ENCODE results near the gene ADIRF.
"Not testable (repeated sequence)": the region's sequence is repeated elsewhere in the genome, so short reads cannot be mapped to it uniquely, and the experiment has no call there.

ADIRF gene

GRCh38 chr10:86981020-86981419 lies 12.7 kb downstream of the ADIRF start:
- DNase-seq, result not testable (repeated sequence)

- no peak for DNase-seq
Observed at GRCh38 chr10:86981716-86982115, 13.4 kb downstream of the ADIRF start.

DNA sequence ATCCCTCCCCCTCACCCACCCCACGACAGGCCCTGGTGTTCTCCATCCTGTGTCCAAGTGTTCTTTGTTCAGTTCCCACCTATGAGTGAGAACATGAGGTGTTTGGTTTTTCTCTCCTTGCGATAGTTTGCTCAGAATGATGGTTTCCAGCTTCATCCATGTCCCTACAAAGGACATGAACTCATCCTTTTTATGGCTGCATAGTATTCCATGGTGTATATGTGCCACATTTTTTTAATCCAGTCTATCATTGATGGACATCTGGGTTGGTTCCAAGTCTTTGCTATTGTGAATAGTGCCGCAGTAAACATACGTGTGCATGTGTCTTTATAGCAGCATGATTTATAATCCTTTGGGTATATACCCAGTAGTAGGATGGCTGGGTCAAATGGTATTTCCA lies 16.2 kb downstream of the ADIRF start:
- not testable (repeated sequence) for DNase-seq

DNA sequence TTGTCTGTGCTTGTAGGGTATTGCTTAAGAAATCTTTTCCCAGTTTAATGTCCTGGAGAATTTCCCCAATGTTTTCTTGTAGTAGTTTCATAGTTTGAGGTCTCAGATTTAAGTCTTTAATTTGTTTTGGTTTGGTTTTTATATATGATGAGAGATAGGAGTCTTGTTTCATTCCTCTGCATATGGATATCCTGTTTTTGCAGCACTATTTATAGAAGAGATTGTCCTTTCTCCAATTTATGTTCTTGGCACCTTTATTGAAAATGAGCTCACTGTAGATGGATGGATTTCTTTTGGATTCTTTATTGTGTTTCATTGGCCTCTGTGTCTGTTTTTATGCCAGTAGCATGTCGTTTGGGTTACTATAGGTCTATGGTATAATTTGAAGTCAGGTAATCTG lies 20.2 kb downstream of the ADIRF start:
- no peak for DNase-seq

DNA sequence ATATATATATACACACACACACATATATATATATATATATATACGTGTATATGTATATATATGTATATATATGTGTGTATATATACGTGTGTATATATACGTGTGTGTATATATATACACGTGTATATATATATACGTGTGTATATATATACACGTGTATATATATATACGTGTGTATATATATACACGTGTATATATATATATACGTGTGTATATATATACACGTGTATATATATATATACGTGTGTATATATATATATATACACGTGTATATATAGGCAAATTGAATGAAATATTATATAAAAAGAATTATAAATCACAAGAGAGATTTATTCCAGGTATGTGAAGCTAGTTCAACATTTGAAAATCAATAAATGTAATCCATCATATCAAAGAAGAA lies 23.1 kb downstream of the ADIRF start:
- not testable (repeated sequence) for DNase-seq

- DNase-seq, result no peak
Observed at GRCh38 chr10:86992456-86992855, 24.2 kb downstream of the ADIRF start.

DNA sequence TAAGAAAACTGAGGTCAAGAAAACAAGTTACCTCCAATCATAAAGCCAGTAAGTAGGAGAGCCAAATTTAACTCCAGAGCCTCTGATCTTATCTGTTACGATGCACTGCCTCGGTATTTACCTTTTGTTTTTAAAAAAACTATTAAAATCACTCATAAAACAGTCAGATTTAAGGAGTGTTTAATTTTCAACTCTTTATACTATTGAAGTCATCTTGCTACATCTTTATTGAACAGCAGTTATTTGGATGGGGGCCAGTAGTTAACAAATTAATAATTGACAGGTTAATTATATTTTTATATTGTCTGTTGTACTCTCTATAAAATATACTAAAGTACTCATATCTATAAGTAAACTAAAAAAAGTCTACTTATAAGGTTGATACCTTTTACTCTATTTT lies 24.6 kb downstream of the ADIRF start:
- DNase-seq, result no peak

- not testable (repeated sequence) for DNase-seq
Observed at GRCh38 chr10:86999802-87000403, 31.6 kb downstream of the ADIRF start.

DNA sequence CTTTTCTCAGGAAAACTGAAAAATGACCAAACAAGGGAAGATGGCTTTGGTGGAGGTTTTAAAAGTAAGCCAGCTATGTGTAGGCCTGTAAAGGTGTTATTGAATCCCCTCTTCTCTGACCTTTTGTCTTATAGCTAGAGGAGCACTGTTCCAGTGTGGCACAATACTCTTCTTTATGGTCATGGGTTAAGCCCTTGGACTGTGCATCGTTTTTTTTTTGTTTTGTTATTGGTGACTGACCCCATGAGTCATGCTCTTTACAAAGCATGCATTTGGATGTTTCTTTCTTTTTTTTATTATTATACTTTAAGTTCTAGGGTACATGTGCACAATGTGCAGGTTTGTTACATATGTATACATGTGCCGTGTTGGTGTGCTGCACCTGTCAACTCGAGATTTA lies 32.2 kb downstream of the ADIRF start:
- DNase-seq, result no peak

DNA sequence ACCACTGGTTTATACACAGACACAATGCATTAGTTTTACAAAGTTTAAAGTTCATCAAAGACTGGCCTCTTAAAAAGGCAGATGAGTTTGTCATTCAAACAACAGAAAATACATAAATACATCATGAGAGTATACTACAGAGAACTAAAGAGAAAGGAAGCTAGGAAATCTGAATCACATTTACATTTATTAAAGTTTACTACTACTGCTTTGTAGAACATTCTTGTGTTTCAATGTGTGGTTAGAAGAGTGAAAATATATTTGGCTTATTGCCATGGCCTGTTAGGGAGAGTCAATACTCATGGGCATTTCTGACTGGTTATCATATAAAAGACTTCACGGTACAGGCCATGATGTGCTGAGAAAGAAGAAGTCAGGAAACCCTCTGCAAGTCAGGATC lies 38.8 kb downstream of the ADIRF start:
- not testable (repeated sequence) for DNase-seq

DNA sequence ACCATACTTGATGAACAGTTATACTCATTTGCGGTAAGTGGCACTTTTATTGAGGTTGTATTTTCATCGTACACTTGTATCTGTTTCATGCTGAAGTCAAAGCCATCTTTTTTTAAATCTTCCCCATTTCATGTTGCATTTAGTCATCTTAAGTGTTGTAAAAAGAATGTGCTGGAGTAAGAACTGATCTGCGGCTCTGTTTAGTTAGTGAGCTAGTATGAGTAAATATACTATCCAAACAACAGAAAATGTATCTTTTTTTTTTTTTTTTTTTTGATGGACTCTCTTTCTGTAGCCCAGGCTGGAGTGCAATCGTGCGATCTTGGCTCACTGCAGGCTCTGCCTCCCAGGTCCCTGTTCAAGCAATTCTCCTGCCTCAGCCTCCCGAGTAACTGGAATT lies 39.4 kb downstream of the ADIRF start:
- DNase-seq, result not testable (repeated sequence)

- DNase-seq, result not testable (repeated sequence)
Observed at GRCh38 chr10:87008303-87008702, 40.0 kb downstream of the ADIRF start.

DNA sequence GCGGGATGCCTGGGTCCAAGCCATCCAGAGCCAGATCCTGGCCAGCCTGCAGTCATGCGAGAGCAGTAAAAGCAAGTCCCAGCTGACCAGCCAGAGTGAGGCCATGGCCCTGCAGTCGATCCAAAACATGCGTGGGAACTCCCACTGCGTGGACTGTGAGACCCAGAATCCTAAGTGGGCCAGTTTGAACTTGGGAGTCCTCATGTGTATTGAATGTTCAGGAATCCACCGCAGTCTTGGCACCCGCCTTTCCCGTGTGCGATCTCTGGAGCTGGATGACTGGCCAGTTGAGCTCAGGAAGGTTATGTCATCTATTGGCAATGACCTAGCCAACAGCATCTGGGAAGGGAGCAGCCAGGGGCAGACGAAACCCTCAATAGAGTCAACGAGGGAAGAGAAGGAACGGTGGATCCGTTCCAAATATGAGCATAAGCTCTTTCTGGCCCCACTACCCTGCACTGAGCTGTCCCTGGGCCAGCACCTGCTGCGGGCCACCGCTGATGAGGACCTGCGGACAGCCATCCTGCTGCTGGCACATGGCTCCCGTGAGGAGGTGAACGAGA lies 40.9 kb downstream of the ADIRF start:
- not testable (repeated sequence) for DNase-seq

- DNase-seq, result not testable (repeated sequence)
Observed at GRCh38 chr10:87013528-87013927, 45.2 kb downstream of the ADIRF start.

DNA sequence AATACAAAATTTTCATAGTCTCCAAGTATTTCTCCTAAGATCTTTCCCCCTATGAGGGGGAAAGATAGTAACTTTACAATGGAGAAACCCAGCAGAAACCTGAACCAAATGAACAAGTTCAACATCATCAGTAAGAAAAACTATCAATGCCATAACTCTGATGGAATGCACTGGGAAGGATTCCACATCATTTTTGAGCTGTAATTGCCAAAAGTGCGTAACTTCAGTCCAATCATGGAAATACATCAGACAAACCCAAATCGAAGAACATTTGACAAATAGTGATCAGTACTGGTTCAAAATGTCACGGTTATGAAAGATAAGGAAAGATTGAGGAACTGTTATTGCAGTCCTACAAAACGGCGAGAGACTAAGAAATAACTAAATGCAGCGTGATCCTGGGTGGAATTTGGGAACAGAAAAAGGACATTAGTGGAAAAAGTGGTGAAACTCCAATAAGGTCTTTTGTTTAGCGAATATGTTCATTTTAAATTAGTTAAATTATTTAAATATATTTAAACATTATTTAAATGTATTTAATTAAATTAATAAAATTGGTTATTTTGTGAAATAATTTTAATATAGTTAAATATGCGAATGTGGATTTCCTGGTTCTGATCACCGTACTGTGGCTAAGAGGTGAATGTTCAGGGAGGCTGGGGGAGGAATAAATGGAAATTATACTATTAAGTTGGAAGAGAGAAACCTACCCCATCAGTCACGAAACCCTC lies 46.9 kb downstream of the ADIRF start:
- not testable (repeated sequence) for DNase-seq

DNA sequence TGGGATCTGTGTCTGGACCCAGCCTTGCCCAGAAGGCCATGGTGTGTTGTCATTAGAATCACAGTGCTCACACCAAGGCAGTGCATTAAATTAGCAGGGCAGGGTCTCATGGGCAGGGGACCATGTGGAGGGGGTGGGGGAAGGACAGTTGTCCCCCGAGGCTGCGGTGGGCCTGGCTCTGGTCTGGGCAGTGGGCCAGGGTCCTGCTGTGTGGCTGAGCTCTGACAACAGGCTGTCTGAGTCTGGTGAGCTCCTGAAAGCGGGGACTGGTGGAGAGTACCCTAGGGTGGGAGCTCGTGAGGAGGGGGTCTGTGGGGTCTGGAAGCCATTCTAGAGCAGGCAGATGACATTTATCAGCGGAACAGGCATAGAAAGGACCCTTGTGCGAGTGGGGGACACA lies 49.8 kb downstream of the ADIRF start:
- not testable (repeated sequence) for DNase-seq

GRCh38 chr10:87019066-87019465 lies 50.8 kb downstream of the ADIRF start:
- not testable (repeated sequence) for DNase-seq

DNA sequence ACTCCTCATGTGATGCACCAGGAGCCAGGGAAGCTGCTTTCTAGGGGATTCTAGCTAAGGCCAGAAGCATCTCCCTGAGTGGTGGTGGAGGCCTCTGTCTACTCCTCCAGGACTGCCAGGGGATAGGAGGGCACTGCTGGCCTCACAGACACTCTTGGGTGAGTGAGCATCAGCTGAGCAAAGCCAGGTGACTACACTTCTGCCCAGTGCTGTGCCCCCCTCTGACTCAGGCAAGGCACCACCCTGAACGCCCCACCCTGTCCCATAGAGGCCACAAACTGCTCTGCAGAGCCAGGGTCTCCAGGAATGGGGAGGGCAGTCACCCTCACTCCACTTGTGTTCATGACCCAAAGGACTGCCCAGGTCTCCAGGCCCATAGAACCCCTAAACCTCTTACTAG lies 51.2 kb downstream of the ADIRF start:
- DNase-seq, result not testable (repeated sequence)

DNA sequence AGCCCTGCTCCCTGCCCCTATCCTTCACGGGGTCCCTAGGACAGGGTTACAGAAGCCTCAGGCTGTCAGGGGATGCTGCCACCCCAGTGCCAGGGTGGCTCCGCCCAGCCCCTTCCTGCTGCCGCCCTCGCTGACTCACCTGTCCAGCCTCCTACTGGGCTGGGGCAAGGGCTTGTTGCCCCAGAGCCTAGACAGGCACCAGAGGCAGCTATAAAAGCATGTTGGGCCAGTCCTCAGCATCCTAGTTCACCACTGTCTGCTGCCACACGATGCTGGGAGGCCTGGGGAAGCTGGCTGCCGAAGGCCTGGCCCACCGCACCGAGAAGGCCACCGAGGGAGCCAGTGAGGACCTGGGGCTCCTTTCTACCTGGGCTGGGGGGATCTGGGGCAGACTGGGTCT lies 51.8 kb downstream of the ADIRF start, which contains the start of gene FAM25A:
FAM25A (plus strand) TSS at position 239 of the 400 bp plus-strand sequence; CDS start at position 270, 31 bp downstream.
- DNase-seq, result not testable (repeated sequence)
